ENCODE data around the gene FAM209B.

Gene FAM209B

GRCh38 chr20:56542489-56543030 is 9.5 kb downstream of the FAM209B start:
- TF ChIP-seq, protein P1, sequence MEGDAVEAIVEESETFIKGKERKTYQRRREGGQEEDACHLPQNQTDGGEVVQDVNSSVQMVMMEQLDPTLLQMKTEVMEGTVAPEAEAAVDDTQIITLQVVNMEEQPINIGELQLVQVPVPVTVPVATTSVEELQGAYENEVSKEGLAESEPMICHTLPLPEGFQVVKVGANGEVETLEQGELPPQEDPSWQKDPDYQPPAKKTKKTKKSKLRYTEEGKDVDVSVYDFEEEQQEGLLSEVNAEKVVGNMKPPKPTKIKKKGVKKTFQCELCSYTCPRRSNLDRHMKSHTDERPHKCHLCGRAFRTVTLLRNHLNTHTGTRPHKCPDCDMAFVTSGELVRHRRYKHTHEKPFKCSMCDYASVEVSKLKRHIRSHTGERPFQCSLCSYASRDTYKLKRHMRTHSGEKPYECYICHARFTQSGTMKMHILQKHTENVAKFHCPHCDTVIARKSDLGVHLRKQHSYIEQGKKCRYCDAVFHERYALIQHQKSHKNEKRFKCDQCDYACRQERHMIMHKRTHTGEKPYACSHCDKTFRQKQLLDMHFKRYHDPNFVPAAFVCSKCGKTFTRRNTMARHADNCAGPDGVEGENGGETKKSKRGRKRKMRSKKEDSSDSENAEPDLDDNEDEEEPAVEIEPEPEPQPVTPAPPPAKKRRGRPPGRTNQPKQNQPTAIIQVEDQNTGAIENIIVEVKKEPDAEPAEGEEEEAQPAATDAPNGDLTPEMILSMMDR (IDR thresholded peaks at IDR 0.05; ENCODE audit: low read depth, low read length, poor library complexity, severe bottlenecking), result no peak
- no peak for TF ChIP-seq EZH2phosphoT487 (IDR thresholded peaks at IDR 0.05; ENCODE audit: borderline replicate concordance, low read length)
- Histone ChIP-seq H3F3A (ENCODE audit: control insufficient read depth, insufficient read depth) (no peaks in the 10 kb centered on the region), H3K4me1 (ENCODE audit: control insufficient read depth, low read length) (no peaks in the 10 kb centered on the region), H3K4me2 (ENCODE audit: low read length) (no peak overlapping the region), H3K79me2 (ENCODE audit: control insufficient read depth, low read length) (no peaks in the 10 kb centered on the region), H4K20me1 (ENCODE audit: control insufficient read depth, insufficient read depth, low read depth, low read length) (no peaks in the 10 kb centered on the region), H3K9me2 (replicated peaks; ENCODE audit: control insufficient read depth, low read length) (no peaks in the 10 kb centered on the region), H3K4me3 (ENCODE audit: low read length) (no peak overlapping the region), H3K27me3 (ENCODE audit: control insufficient read depth, low read length) (no peaks in the 10 kb centered on the region), H3K27ac (ENCODE audit: low read depth, low read length) (no peak overlapping the region), H3K9me3 (ENCODE audit: control insufficient read depth, insufficient read depth, low read length) (no peaks in the 10 kb centered on the region), H3K36me3 (ENCODE audit: control insufficient read depth, low read length) (no peaks in the 10 kb centered on the region)

DNA sequence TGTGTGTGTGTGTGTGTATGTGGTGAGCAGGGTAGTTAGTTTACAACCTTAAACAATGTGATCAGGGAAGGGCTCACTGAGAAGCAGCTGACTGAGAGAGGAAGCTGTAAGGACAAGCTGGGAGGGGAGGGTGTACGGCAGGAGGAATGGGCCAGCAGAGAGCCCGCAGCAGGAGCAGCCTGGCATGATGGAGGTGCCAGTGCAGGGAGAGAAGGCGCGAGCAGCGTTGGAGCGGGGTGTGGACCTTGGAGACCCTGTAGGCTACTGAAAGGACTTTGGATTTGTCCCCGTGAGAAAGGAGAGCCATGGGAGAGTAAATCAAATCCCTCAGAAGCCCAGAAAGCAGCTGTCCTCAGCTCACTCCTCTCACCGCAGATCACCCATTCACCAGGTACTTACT is 18.5 kb downstream of the FAM209B start:
- no peaks in the 10 kb centered on the region for H3F3A ChIP-seq (ENCODE audit: control insufficient read depth, insufficient read depth)
- no peaks in the 10 kb centered on the region for H3K36me3 ChIP-seq (ENCODE audit: control insufficient read depth, low read length)
- no peak overlapping the region for H3K4me2 ChIP-seq (ENCODE audit: low read length)
- TF ChIP-seq EZH2phosphoT487 (IDR thresholded peaks at IDR 0.05; ENCODE audit: borderline replicate concordance, low read length), result no peak
- TF ChIP-seq, protein P1 (IDR thresholded peaks at IDR 0.05; ENCODE audit: low read depth, low read length, poor library complexity, severe bottlenecking), result no peak
- no peaks in the 10 kb centered on the region for H3K9me3 ChIP-seq (ENCODE audit: control insufficient read depth, insufficient read depth, low read length)
- H3K4me3 ChIP-seq (ENCODE audit: low read length), result no peak overlapping the region
- H3K4me1 ChIP-seq (ENCODE audit: control insufficient read depth, low read length), result peaks cover 16% of the 10 kb centered on the region
- H3K27me3 ChIP-seq (ENCODE audit: control insufficient read depth, low read length), result no peaks in the 10 kb centered on the region
- H3K27ac ChIP-seq (ENCODE audit: low read depth, low read length), result no peak overlapping the region
- no peaks in the 10 kb centered on the region for H3K79me2 ChIP-seq (ENCODE audit: control insufficient read depth, low read length)
- H4K20me1 ChIP-seq (ENCODE audit: control insufficient read depth, insufficient read depth, low read depth, low read length), result no peaks in the 10 kb centered on the region
- H3K9me2 ChIP-seq (replicated peaks; ENCODE audit: control insufficient read depth, low read length), result no peaks in the 10 kb centered on the region

- no peak overlapping the region for H3K4me3 ChIP-seq (ENCODE audit: low read length)
Measured at GRCh38 chr20:56552911-56553629, 20.0 kb downstream of the FAM209B start.

More at GRCh38 chr20:56552911-56553629, 20.0 kb downstream of the FAM209B start:
- Histone ChIP-seq H3K36me3 (ENCODE audit: control insufficient read depth, low read length) (no peaks in the 10 kb centered on the region), H3F3A (ENCODE audit: control insufficient read depth, insufficient read depth) (no peaks in the 10 kb centered on the region), H3K4me2 (ENCODE audit: low read length) (no peak overlapping the region), H3K4me1 (ENCODE audit: control insufficient read depth, low read length) (peaks cover 16% of the 10 kb centered on the region), H3K27ac (ENCODE audit: low read depth, low read length) (no peak overlapping the region), H3K27me3 (ENCODE audit: control insufficient read depth, low read length) (no peaks in the 10 kb centered on the region), H3K9me2 (replicated peaks; ENCODE audit: control insufficient read depth, low read length) (no peaks in the 10 kb centered on the region), H4K20me1 (ENCODE audit: control insufficient read depth, insufficient read depth, low read depth, low read length) (no peaks in the 10 kb centered on the region), H3K9me3 (ENCODE audit: control insufficient read depth, insufficient read depth, low read length) (no peaks in the 10 kb centered on the region), H3K79me2 (ENCODE audit: control insufficient read depth, low read length) (no peaks in the 10 kb centered on the region)
- no peak for TF ChIP-seq EZH2phosphoT487 (IDR thresholded peaks at IDR 0.05; ENCODE audit: borderline replicate concordance, low read length)
- TF ChIP-seq, protein P1 (IDR thresholded peaks at IDR 0.05; ENCODE audit: low read depth, low read length, poor library complexity, severe bottlenecking), result no peak

Data from DOHH2 (cell line).